Testis (tissue), 3 donors: ENCODE data around the gene NAB2. TPM values are rescaled to one million over a fixed set of nuclear protein-coding genes. Genes with fewer than 3 reads are reported as not detected.
"Not testable (repeated sequence)": the region's sequence is repeated elsewhere in the genome, so short reads cannot be mapped to it uniquely, and the experiment has no call there.

Source experiments
- DNase-seq: peaks from one replicate; pipeline ENCODE4 v3.0.0-alpha.2; 2019
- H3K27ac ChIP-seq, 2 donors: fragments of 200-600 bp; sonication (generic); one replicate each; pipeline ENCODE4 v1.5.1; 2019
- H3K27me3 ChIP-seq: fragments of 200-600 bp; sonication (generic); one replicate; pipeline ENCODE4 v1.5.1; 2019
- H3K36me3 ChIP-seq: fragments of 200-600 bp; sonication (generic); one replicate; pipeline ENCODE4 v1.5.1; 2017; ENCODE audit warnings: low read depth; ENCODE audit errors: missing control alignments
- H3K4me1 ChIP-seq: fragments of 200-600 bp; sonication (generic); one replicate; pipeline ENCODE4 v1.5.1; 2019
- H3K4me3 ChIP-seq, 2 donors: fragments of 200-600 bp; sonication (generic); one replicate each; pipeline ENCODE4 v1.5.1; 2017 to 2019
- H3K9me3 ChIP-seq: fragments of 200-600 bp; sonication (generic); one replicate; pipeline ENCODE4 v1.5.1; 2017
- CTCF ChIP-seq, 3 experiments: fragments of 450-650 bp in 2 of 3; fragments of 200-600 bp in 1 of 3; sonication (generic) in 1 of 3; IDR thresholded peaks; one replicate each; pipeline ENCODE4 v1.5.1; 2016 to 2019; ENCODE audit warnings: antibody characterized with exemption in 3 of 3, mild to moderate bottlenecking in 2 of 3, moderate library complexity in 1 of 3
- POLR2A ChIP-seq: fragments of 450-650 bp; IDR thresholded peaks from one replicate; pipeline ENCODE4 v1.6.1; 2017; ENCODE audit warnings: antibody characterized with exemption, mild to moderate bottlenecking, moderate library complexity
- WGBS, 2 donors: methylation state at CpG; one replicate each; pipeline ENCODE4 v1.1.5; 2018; 5-methylcytosine and 5-hydroxymethylcytosine counted together
- intact Hi-C: fragments of 100-400 bp; cut with DNase I; formaldehyde crosslinking; loops from one replicate; pipeline ENCODE4 v1.15.1; 2023; ENCODE audit warnings: low total_unique reads
- polyA plus RNA-seq: library from polyadenylated mRNA; stranded (reverse); fragments of 350-450 nt; fragmentation: Illumina TruSeq; extraction: RNeasy Lipid Tissue Mini Kit (QIAGEN cat#74804); gene quantifications from one replicate; pipeline ENCODE4 v1.2.3, GENCODE V29; 2014; ENCODE audit warnings: low read depth, low replicate concordance; ENCODE audit not compliant: insufficient read depth
- total RNA-seq, 2 donors: library from RNA; depleted of rRNA; stranded (reverse); fragments of >200 nt; gene quantifications; one replicate each; pipeline ENCODE4 v1.2.3, GENCODE V29; 2016

The NAB2 gene
- total and polyA plus RNA-seq, 3 donors from 2014 or later: 31.4 to 59.5 (median 45.7) TPM

GRCh38 chr12:57066245-57066644 is 22.7 kb upstream of the NAB2 start:
- H3K27me3 ChIP-seq: no peaks in the 10 kb centered on the region
- intact Hi-C loops: loop anchor here (5.0 kb wide), 1 partner anchor 46 kb away; the partner anchor contains the start of gene STAT6

GRCh38 chr12:57069523-57069922 is 19.4 kb upstream of the NAB2 start:
- WGBS, 2 donors: 27 to 40% methylated on average over 3 of the region's 3 CpGs
- Histone ChIP-seq H3K27ac (peak overlapping the region; percentile 40 to 50), H3K4me1 (peaks cover 4% of the 10 kb centered on the region), H3K27me3 (no peaks in the 10 kb centered on the region), H3K9me3 (no peaks in the 10 kb centered on the region), H3K36me3 (no peaks in the 10 kb centered on the region), H3K4me3 (no peak overlapping the region)
- DNase-seq: peak; percentile 80
- TF ChIP-seq CTCF (IDR thresholded peaks at IDR 0.05): peak; percentile 72 to 83 (median 81)
- no peak for TF ChIP-seq POLR2A
- intact Hi-C loops: loop anchor here (5.0 kb wide), 1 partner anchor 43 kb away; the partner anchor contains the start of gene STAT6

More at GRCh38 chr12:57066245-57066644, 22.7 kb upstream of the NAB2 start:
- no peaks in the 10 kb centered on the region for H3K36me3 ChIP-seq
- H3K27ac ChIP-seq: peak overlapping the region in 1 of 2 donors; percentile 62
- no peak overlapping the region for H3K4me3 ChIP-seq
- no peak for TF ChIP-seq CTCF (IDR thresholded peaks at IDR 0.05)
- no peak for TF ChIP-seq POLR2A
- 55 to 70% methylated on average over 2 of the region's 2 CpGs for WGBS, 2 donors
- no peak for DNase-seq
- no peaks in the 10 kb centered on the region for H3K9me3 ChIP-seq
- peaks cover 4% of the 10 kb centered on the region for H3K4me1 ChIP-seq

- no peak overlapping the region for H3K27ac ChIP-seq
- no peaks in the 10 kb centered on the region for H3K36me3 ChIP-seq
- H3K4me1 ChIP-seq: peaks cover 4% of the 10 kb centered on the region
- H3K9me3 ChIP-seq: no peaks in the 10 kb centered on the region
- no peaks in the 10 kb centered on the region for H3K27me3 ChIP-seq
- no peak overlapping the region for H3K4me3 ChIP-seq
- DNase-seq: no peak
- WGBS, 2 donors: 80 to 89% methylated on average over 2 of the region's 2 CpGs
- no peak for TF ChIP-seq CTCF (IDR thresholded peaks at IDR 0.05)
- intact Hi-C loops: no loop called here
These were observed 16.3 kb upstream of the NAB2 start for GRCh38 chr12:57072661-57073060.

GRCh38 chr12:57073566-57074450 is 15.1 kb upstream of the NAB2 start:
- H3K4me1 ChIP-seq, DNase-seq, intact Hi-C loops, H3K27me3 ChIP-seq, H3K27ac ChIP-seq, H3K36me3 ChIP-seq, H3K9me3 ChIP-seq, H3K4me3 ChIP-seq: not testable (repeated sequence)
- WGBS, 2 donors: 95 to 96% methylated on average over 6 of the region's 6 CpGs

- 0 to 1% methylated on average over 29 to 39 of the region's 39 CpGs for WGBS, 2 donors
- Histone ChIP-seq H3K9me3 (no peaks in the 10 kb centered on the region), H3K27me3 (no peaks in the 10 kb centered on the region), H3K27ac (peak within 1 kb of the TSS; percentile 57 to 82), H3K4me3 (peak within 1 kb of the TSS; percentile 67 to 80), H3K4me1 (peaks cover 10% of the 10 kb centered on the region), H3K36me3 (no peaks in the 10 kb centered on the region)
- intact Hi-C loops: no loop called here
- peak; percentile 99 for DNase-seq
- TF ChIP-seq CTCF (IDR thresholded peaks at IDR 0.05): peak in 1 of 3 experiments; percentile 9
- no peak for TF ChIP-seq POLR2A
These were observed 10.2 kb upstream of the NAB2 start, which contains the start of gene NEMP1 for GRCh38 chr12:57078519-57079404. NEMP1 (minus strand) TSS chr12:57078791; CDS start chr12:57078745, 46 bp downstream.
